ENCODE results near the gene GPHN.

- TF ChIP-seq ESRRA (IDR thresholded peaks at IDR 0.05; ENCODE audit: borderline replicate concordance, low read length) (no peak), CTCF (IDR thresholded peaks at IDR 0.05) (no peak)
Measured at GRCh38 chr14:66603945-66604344, 96.0 kb downstream of the GPHN start.

Measured in A549 (cell line).